Measurements from ENCODE around the gene MLLT1. TPM values are rescaled to one million over a fixed set of nuclear protein-coding genes. Genes with fewer than 3 reads are reported as not detected.
A peak's percentile ranks its signal among the peaks of the same experiment; 100 is the strongest.

The MLLT1 gene
- total RNA-seq, 1 donor from 2014 or later = 34.5 TPM

- no peaks in the 10 kb centered on the region for H3K9me3 ChIP-seq
- no peak for TF ChIP-seq CTCF (IDR thresholded peaks at IDR 0.05)
- intact Hi-C loops (cut with DNase I) = no loop called here
- H3K4me1 ChIP-seq = no peaks in the 10 kb centered on the region
- no peak overlapping the region for H3K27ac ChIP-seq
- H3K36me3 ChIP-seq = no peaks in the 10 kb centered on the region
- H3K4me3 ChIP-seq = no peak overlapping the region
- H3K27me3 ChIP-seq = no peaks in the 10 kb centered on the region
- peak in 1 of 2 donors; percentile 27 for DNase-seq (ENCODE audit: low spot score in 2 of 2)
Measured at GRCh38 chr19:6172074-6172863, 107.5 kb downstream of the MLLT1 start.

GRCh38 chr19:6167115-6167514, 112.7 kb downstream of the MLLT1 start:
- Histone ChIP-seq H3K9me3 (no peaks in the 10 kb centered on the region), H3K4me1 (no peaks in the 10 kb centered on the region), H3K27me3 (no peaks in the 10 kb centered on the region), H3K4me3 (no peak overlapping the region), H3K36me3 (no peaks in the 10 kb centered on the region), H3K27ac (no peak overlapping the region)
- no peak for TF ChIP-seq CTCF (IDR thresholded peaks at IDR 0.05)
- intact Hi-C loops (cut with DNase I) = no loop called here
- peak in 1 of 2 donors; percentile 18 for DNase-seq (ENCODE audit: low spot score in 2 of 2)

GRCh38 chr19:6164906-6165531, 114.8 kb downstream of the MLLT1 start:
- no peaks in the 10 kb centered on the region for H3K36me3 ChIP-seq
- no peak overlapping the region for H3K27ac ChIP-seq
- TF ChIP-seq CTCF (IDR thresholded peaks at IDR 0.05) = no peak
- DNase-seq (ENCODE audit: low spot score in 2 of 2) = peak in 1 of 2 donors; percentile 27
- no peaks in the 10 kb centered on the region for H3K9me3 ChIP-seq
- H3K4me3 ChIP-seq = no peak overlapping the region
- H3K4me1 ChIP-seq = no peaks in the 10 kb centered on the region
- intact Hi-C loops (cut with DNase I) = no loop called here
- H3K27me3 ChIP-seq = no peaks in the 10 kb centered on the region

- intact Hi-C loops (cut with DNase I) = no loop called here
- TF ChIP-seq CTCF (IDR thresholded peaks at IDR 0.05) = no peak
- Histone ChIP-seq H3K9me3 (peaks cover 0 to 4% of the 10 kb centered on the region in 2 donors), H3K27ac (no peak overlapping the region), H3K36me3 (no peaks in the 10 kb centered on the region), H3K4me3 (no peak overlapping the region), H3K4me1 (no peaks in the 10 kb centered on the region), H3K27me3 (no peaks in the 10 kb centered on the region)
- DNase-seq (ENCODE audit: low spot score in 2 of 2) = peak in 1 of 2 donors; percentile 58
Measured at GRCh38 chr19:6161271-6161850, 118.4 kb downstream of the MLLT1 start.

Other genes starting within 250 kb of the MLLT1 start
- 107 TPM for gene RFX2, start 169.5 kb downstream of the MLLT1 start, total RNA-seq
- not detected for gene ACSBG2, start 144.3 kb downstream of the MLLT1 start, total RNA-seq
- gene ACER1, start 53.6 kb upstream of the MLLT1 start, total RNA-seq = not detected
- 240 TPM for gene CLPP, start 81.6 kb upstream of the MLLT1 start, total RNA-seq
- 68.8 TPM for gene ALKBH7, start 92.8 kb upstream of the MLLT1 start, total RNA-seq
- gene PSPN, start 96.0 kb upstream of the MLLT1 start, total RNA-seq = not detected
- gene GTF2F1, start 113.2 kb upstream of the MLLT1 start, total RNA-seq = 67.9 TPM
- gene KHSRP, start 144.8 kb upstream of the MLLT1 start, total RNA-seq = 152 TPM
- not detected for gene SLC25A41, start 153.8 kb upstream of the MLLT1 start, total RNA-seq
- gene SLC25A23, start 179.8 kb upstream of the MLLT1 start, total RNA-seq = 56.5 TPM
- not detected for gene CRB3, start 184.3 kb upstream of the MLLT1 start, total RNA-seq
- gene DENND1C, start 201.8 kb upstream of the MLLT1 start, total RNA-seq = 24.4 TPM
- 0.75 TPM for gene TUBB4A, start 222.3 kb upstream of the MLLT1 start, total RNA-seq